ENCODE measurements around the gene TRIM71.
"Not testable (repeated sequence)": the region's sequence is repeated elsewhere in the genome, so short reads cannot be mapped to it uniquely, and the experiment has no call there.

The TRIM71 gene

DNA sequence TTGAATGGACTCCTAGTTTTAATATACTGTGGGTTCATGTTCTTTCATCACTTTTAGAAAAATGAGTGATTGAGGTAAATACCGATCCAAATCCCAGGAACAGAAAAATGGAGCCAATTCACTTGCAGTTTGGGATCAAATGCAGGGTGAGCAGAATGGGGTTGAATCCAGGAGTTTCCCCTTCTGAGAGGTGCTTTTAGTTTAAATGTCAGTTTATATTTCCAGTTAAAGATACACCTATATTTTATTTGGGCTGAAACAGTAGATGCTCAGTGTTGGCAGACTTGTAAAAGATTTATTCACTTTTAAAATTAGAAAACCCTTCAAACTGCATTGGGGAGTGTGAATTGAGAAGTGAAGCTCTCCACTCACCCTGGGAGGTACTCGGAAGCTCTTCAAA is 2.6 kb downstream of the TRIM71 start:
- TF ChIP-seq, protein P1, sequence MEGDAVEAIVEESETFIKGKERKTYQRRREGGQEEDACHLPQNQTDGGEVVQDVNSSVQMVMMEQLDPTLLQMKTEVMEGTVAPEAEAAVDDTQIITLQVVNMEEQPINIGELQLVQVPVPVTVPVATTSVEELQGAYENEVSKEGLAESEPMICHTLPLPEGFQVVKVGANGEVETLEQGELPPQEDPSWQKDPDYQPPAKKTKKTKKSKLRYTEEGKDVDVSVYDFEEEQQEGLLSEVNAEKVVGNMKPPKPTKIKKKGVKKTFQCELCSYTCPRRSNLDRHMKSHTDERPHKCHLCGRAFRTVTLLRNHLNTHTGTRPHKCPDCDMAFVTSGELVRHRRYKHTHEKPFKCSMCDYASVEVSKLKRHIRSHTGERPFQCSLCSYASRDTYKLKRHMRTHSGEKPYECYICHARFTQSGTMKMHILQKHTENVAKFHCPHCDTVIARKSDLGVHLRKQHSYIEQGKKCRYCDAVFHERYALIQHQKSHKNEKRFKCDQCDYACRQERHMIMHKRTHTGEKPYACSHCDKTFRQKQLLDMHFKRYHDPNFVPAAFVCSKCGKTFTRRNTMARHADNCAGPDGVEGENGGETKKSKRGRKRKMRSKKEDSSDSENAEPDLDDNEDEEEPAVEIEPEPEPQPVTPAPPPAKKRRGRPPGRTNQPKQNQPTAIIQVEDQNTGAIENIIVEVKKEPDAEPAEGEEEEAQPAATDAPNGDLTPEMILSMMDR (conservative IDR thresholded peaks at IDR 0.05; ENCODE audit: control insufficient read depth, insufficient read depth, low read depth, low read length): no peak
- DNase-seq (ENCODE audit: low read depth): no peak
- no peak overlapping the region for H3K4me3 ChIP-seq (ENCODE audit: control insufficient read depth, low read depth, low read length)

DNA sequence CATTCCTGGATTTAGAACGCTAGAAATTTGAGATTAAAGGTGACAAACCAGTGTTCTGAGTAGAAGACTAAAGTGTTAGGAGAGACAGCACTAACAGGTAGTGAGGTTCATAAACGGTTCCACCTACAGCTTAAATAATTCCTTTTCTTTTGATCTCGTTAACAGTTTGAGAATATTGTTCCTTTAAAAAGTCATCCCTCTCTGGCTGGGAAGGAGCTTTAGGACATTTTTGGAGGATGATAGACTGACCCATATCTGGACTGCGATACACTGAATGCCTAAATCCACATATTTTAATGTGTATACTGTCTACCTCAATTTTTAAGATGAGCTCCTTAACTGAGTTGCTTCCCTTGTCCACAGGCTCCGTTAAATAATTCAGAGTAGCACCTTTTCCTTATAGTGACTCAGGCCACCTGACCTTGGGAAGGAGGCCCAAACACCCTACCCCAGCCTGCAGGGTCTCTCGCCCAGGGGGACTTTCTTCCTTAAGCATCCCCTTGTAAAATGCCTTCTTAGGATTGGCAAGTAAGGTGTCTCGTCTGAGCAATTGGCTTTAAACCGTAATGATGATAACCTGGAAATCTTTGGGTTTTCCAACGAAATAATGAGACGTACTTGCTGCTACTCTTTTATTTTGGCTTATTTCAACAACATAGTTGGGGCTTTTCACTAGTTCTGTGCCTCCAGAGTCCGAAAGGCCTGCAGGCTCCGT is 3.3 kb downstream of the TRIM71 start:
- TF ChIP-seq, protein P1 (conservative IDR thresholded peaks at IDR 0.05; ENCODE audit: control insufficient read depth, insufficient read depth, low read depth, low read length): no peak
- no peak for DNase-seq (ENCODE audit: low read depth)
- H3K4me3 ChIP-seq (ENCODE audit: control insufficient read depth, low read depth, low read length): no peak overlapping the region

DNA sequence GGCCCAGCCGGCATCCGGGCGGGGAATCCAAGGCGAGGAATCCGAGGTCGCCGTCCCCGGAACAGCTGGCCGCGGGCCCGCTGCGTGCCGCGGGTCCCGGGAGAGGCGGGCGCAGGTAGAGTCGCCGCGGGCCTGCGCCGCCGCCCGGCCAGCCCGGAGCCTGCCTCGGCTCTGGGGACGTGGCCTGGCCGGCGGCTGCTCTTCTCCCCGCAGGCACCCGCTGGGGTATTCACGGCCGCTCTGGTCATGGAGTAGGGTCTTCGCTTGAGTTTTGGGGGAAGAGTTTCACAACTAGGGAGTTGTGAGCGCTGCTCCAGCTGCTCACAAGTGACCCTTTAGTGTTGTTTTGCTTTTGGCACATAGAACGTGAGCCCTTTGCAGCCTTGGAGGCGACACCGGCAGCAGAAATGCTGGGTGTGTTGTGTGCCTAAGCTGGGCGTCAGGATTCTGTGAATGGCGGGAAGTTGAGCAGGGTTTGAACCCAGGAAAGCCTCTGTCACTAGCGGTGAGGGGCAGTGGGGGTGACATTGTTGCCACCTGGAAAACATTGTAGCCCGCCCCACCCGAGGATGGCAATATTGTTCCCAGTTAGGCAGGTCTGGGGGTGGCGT is 4.0 kb downstream of the TRIM71 start:
- DNase-seq (ENCODE audit: low read depth): no peak
- no peak overlapping the region for H3K4me3 ChIP-seq (ENCODE audit: control insufficient read depth, low read depth, low read length)
- TF ChIP-seq, protein P1 (conservative IDR thresholded peaks at IDR 0.05; ENCODE audit: control insufficient read depth, insufficient read depth, low read depth, low read length): no peak

DNA sequence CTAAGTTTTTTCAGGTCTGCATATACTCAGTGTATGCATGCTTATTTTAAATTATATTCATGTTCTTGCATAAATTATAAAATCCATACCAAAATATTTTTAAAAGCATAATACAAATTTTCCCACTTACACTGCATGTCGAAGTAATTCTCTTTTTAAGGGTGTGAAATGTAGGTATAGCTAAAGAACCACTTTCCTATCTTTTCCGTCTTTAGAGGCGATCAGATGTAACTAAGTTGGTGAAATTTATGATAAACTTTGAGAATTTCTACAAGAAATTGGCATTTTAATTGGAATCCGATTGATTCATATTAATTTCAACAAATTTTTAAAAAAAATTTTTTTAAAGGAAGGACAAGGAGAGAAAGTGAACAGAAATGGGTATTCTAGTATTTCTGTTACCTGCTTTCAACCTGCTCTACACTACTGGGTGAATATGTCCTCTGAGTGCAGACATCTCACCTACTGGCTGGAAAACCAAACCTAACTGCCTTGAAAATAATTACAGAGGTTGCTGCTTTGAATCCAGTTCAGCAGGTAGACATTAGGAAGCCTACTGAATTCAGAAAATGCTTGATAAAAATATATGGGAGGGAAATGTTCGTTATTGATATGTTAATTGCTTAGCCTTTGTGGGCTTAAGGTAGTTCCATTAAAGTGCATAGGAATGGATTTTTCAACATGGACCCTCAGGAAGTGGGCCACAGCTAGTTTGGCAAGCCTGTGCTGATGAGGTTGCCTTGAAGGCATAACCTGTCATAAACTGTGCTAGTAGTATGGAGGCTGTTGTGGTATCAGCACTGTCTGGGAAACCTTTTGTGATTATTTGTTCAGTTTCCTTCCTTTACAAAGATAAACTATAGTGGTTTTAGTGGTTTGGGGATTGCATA is 5.1 kb downstream of the TRIM71 start:
- TF ChIP-seq, protein P1 (conservative IDR thresholded peaks at IDR 0.05; ENCODE audit: control insufficient read depth, insufficient read depth, low read depth, low read length): no peak
- no peak for DNase-seq (ENCODE audit: low read depth)
- no peak overlapping the region for H3K4me3 ChIP-seq (ENCODE audit: control insufficient read depth, low read depth, low read length)

DNA sequence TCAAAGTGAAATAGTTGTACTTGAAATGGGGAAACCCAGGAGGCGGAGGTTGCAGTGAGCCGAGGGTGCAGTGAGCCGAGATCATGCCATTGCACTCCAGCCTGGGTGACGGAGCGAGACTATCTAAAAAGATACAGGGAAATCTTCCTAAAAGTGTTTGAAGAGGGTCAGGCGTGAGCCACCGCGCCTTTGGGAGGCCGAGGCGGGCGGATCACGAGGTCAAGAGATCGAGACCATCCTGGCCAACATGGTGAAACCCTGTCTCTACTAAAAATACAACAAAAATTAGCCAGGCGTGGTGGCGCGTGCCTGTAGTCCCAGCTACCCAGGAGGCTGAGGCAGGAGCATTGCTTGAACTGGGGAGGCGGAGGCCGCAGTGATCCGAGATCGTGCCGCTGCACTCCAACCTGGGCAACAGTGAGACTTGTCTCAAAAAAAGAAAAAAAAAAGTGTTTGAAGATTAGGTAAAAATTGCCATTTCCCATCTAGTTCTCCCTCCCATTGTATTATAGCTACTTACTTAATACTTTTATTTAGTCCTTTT is 5.9 kb downstream of the TRIM71 start:
- not testable (repeated sequence) for DNase-seq (ENCODE audit: low read depth); H3K4me3 ChIP-seq (ENCODE audit: control insufficient read depth, low read depth, low read length)

DNA sequence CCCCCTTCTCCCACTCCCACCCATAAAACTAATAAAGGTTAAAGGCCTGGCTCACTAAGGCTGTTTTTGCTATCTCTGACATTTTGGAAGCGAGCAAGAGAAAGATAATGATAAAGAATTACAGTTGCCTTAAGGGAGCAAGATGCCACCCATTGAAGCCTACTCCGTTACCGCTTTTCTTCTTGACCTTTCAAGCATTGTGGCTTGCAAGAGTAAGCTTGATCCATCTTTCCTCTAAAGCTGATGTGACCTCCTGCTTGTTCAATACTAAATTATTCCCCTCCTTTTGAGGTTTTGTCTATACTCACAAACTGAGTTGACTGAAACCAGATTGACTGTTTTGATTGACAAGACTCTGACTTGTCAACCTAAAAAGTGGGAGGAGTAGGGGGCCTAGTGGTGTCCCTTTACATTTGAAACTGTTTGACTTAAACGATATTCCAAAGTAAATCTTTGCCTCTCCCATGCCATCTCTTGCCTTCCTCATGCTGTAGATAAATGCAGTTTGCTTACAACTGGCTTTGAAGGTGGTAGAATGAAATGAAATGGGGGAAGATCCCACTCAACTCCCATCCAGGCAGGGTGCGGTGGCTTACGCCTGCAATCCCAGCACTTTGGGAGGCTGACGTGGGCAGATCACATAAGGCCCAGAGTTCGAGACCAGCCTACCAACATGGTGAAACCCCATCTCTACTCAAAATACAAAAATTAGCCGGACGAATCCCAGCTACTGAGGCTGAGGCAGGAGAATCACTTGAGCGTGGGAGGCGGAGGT is 8.0 kb downstream of the TRIM71 start:
- H3K4me3 ChIP-seq (ENCODE audit: control insufficient read depth, low read depth, low read length): no peak overlapping the region
- TF ChIP-seq, protein P1 (conservative IDR thresholded peaks at IDR 0.05; ENCODE audit: control insufficient read depth, insufficient read depth, low read depth, low read length): no peak
- DNase-seq (ENCODE audit: low read depth): no peak
